Type B pancreatic cell (in vitro differentiated cells): ENCODE results near the gene MKI67. TPM values are rescaled to one million over a fixed set of nuclear protein-coding genes. Genes with fewer than 3 reads are reported as not detected.

Experiments used
- DNase-seq: peaks from one replicate; pipeline ENCODE4 v3.0.0; 2021; ENCODE audit warnings: mixed read lengths; ENCODE audit not compliant: unreplicated experiment; ENCODE audit errors: extremely low spot score
- H3K27ac Mint-ChIP-seq: 2 replicates; pipeline ENCODE4 v1.8.0; 2021; ENCODE audit warnings: mild to moderate bottlenecking, mixed read lengths
- H3K27me3 Mint-ChIP-seq: 2 replicates; pipeline ENCODE4 v1.8.0; 2021; ENCODE audit warnings: mixed read lengths
- H3K36me3 Mint-ChIP-seq: 2 replicates; pipeline ENCODE4 v1.8.0; 2021; ENCODE audit warnings: mixed read lengths
- H3K4me1 Mint-ChIP-seq: one replicate; pipeline ENCODE4 v1.8.0; 2021; ENCODE audit warnings: mixed read lengths; ENCODE audit not compliant: unreplicated experiment
- H3K4me3 Mint-ChIP-seq: 2 replicates; pipeline ENCODE4 v1.8.0; 2021; ENCODE audit warnings: mild to moderate bottlenecking, mixed read lengths
- H3K9me3 Mint-ChIP-seq: 2 replicates; pipeline ENCODE4 v1.8.0; 2021; ENCODE audit warnings: mixed read lengths
- total RNA-seq: library from RNA; stranded (reverse); gene quantifications from 2 replicates; pipeline ENCODE4 v1.2.1, GENCODE V29; 2021; ENCODE audit warnings: low replicate concordance
- TF ChIP-seq, protein P1 (sequence below): fragments of 200-600 bp; sonication (generic); conservative IDR thresholded peaks from 2 replicates; pipeline ENCODE4 v1.5.0; 2021; ENCODE audit warnings: antibody characterized with exemption, mild to moderate bottlenecking

MKI67 gene
- total RNA-seq, 1 donor from 2014 or later = 104 TPM

DNA sequence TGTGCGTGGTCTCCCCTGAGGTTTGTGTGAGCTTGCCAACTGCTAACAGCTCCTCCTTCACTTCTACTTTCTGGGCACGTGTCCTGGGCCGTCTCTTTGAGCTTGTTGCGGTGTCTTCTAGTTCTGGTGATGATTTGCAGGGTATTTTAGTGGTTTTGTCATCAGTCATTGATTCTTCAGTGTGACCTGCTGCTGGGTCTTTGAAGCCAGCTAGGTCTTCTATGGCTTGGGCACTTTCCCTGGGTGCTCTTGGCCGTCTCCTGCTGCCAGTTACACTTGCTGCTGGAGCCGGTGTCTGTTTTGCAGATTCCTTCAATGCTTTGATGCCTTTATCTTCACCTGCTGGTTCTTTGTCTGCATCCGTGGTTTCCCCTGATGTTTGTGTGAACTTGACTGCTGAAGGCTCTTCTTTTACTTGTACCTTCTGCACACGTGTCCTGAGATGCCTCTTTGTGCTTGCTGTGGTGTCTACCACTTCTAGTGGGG is 23.0 kb downstream of the MKI67 start:
- no peak overlapping the region for H3K4me3 Mint-ChIP-seq
- peaks cover 21% of the 10 kb centered on the region for H3K36me3 Mint-ChIP-seq
- TF ChIP-seq, protein P1, sequence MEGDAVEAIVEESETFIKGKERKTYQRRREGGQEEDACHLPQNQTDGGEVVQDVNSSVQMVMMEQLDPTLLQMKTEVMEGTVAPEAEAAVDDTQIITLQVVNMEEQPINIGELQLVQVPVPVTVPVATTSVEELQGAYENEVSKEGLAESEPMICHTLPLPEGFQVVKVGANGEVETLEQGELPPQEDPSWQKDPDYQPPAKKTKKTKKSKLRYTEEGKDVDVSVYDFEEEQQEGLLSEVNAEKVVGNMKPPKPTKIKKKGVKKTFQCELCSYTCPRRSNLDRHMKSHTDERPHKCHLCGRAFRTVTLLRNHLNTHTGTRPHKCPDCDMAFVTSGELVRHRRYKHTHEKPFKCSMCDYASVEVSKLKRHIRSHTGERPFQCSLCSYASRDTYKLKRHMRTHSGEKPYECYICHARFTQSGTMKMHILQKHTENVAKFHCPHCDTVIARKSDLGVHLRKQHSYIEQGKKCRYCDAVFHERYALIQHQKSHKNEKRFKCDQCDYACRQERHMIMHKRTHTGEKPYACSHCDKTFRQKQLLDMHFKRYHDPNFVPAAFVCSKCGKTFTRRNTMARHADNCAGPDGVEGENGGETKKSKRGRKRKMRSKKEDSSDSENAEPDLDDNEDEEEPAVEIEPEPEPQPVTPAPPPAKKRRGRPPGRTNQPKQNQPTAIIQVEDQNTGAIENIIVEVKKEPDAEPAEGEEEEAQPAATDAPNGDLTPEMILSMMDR = no peak
- no peak overlapping the region for H3K27ac Mint-ChIP-seq
- H3K4me1 Mint-ChIP-seq = no peaks in the 10 kb centered on the region
- no peaks in the 10 kb centered on the region for H3K9me3 Mint-ChIP-seq
- DNase-seq = no peak
- H3K27me3 Mint-ChIP-seq = no peaks in the 10 kb centered on the region

DNA sequence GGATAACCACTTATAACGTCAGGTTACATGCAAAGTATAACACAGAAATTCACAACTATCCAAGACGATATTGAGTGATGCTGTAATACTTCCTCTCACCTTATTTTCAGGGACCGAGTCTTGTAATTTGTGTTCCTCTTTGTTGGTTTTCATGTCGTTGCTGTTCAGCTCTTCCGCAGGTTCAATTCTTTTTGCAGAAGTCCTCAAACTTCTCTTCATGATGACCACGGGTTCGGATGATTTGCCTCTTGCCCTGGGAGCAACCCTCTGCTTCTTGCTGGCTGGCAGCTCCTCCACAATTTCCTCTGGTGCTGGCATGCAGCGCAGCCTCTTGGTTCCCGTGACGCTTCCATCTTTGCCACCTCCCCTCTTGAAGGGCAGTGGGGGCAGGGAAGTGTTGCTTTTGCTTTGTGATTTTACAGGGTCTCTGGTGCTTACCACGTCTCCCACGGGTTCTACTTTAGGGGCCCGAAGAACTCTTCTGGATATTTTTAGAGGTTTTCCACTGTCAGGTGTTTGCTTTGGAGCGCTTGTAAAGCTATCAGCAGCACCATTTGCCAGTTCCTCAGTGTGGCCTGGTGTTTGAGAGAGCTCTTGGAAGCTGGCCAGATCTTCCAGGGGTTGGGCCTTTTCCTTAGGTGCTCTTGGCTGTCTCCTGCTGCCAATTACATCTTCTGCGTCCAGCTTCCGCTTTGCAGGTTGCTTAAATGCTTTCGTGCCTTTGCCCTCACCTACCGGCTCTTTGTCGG is 23.6 kb downstream of the MKI67 start:
- TF ChIP-seq, protein P1 = no peak
- Mint-ChIP-seq H3K36me3 (peaks cover 27% of the 10 kb centered on the region), H3K27me3 (no peaks in the 10 kb centered on the region), H3K9me3 (no peaks in the 10 kb centered on the region), H3K4me3 (no peak overlapping the region), H3K27ac (no peak overlapping the region), H3K4me1 (no peaks in the 10 kb centered on the region)
- no peak for DNase-seq

- Mint-ChIP-seq H3K36me3 (peaks cover 30% of the 10 kb centered on the region), H3K27me3 (no peaks in the 10 kb centered on the region), H3K9me3 (no peaks in the 10 kb centered on the region), H3K4me3 (no peak overlapping the region), H3K4me1 (no peaks in the 10 kb centered on the region), H3K27ac (no peak overlapping the region)
- no peak for DNase-seq
- TF ChIP-seq, protein P1 = no peak
These were observed 24.3 kb downstream of the MKI67 start for GRCh38 chr10:128101901-128102300.

GRCh38 chr10:128099901-128100300 is 26.3 kb downstream of the MKI67 start:
- Mint-ChIP-seq H3K4me1 (no peaks in the 10 kb centered on the region), H3K27ac (no peak overlapping the region), H3K4me3 (no peak overlapping the region), H3K9me3 (no peaks in the 10 kb centered on the region), H3K27me3 (no peaks in the 10 kb centered on the region), H3K36me3 (peaks cover 28% of the 10 kb centered on the region)
- DNase-seq = no peak
- TF ChIP-seq, protein P1 = no peak

GRCh38 chr10:128098631-128099030 is 27.6 kb downstream of the MKI67 start:
- Mint-ChIP-seq H3K27ac (no peak overlapping the region), H3K4me3 (no peak overlapping the region), H3K4me1 (no peaks in the 10 kb centered on the region), H3K9me3 (no peaks in the 10 kb centered on the region), H3K36me3 (peaks cover 20% of the 10 kb centered on the region), H3K27me3 (no peaks in the 10 kb centered on the region)
- TF ChIP-seq, protein P1 = no peak
- no peak for DNase-seq
